ENCODE data around the gene TFE3.

TFE3 gene

GRCh38 chrX:49043987-49044281 lies 777 bp upstream of the TFE3 start:
- no peak overlapping the region for H3K4me3 ChIP-seq (ENCODE audit: low read length)
- DNase-seq (ENCODE audit: low read depth) = no peak
- TF ChIP-seq CTCF (conservative IDR thresholded peaks at IDR 0.05; ENCODE audit: low read depth, low read length) = no peak

GRCh38 chrX:49042581-49043219 lies 457 bp downstream of the TFE3 start:
- no peak for TF ChIP-seq CTCF (conservative IDR thresholded peaks at IDR 0.05; ENCODE audit: low read depth, low read length)
- no peak for DNase-seq (ENCODE audit: low read depth)
- H3K4me3 ChIP-seq (ENCODE audit: low read length) = peak overlapping the region; percentile 69

GRCh38 chrX:49041744-49042580 lies 1.2 kb downstream of the TFE3 start:
- H3K4me3 ChIP-seq (ENCODE audit: low read length) = peak overlapping the region; percentile 69
- peak; percentile 17 for DNase-seq (ENCODE audit: low read depth)
- TF ChIP-seq CTCF (conservative IDR thresholded peaks at IDR 0.05; ENCODE audit: low read depth, low read length) = no peak

- no peak for DNase-seq (ENCODE audit: low read depth)
- H3K4me3 ChIP-seq (ENCODE audit: low read length) = peak overlapping the region; percentile 21
- TF ChIP-seq CTCF (conservative IDR thresholded peaks at IDR 0.05; ENCODE audit: low read depth, low read length) = no peak
These were observed 2.7 kb downstream of the TFE3 start for GRCh38 chrX:49040376-49040955.

GRCh38 chrX:49039598-49040375 lies 3.4 kb downstream of the TFE3 start:
- peak; percentile 60 for DNase-seq (ENCODE audit: low read depth)
- peak; percentile 5 for TF ChIP-seq CTCF (conservative IDR thresholded peaks at IDR 0.05; ENCODE audit: low read depth, low read length)
- peak overlapping the region; percentile 21 for H3K4me3 ChIP-seq (ENCODE audit: low read length)

- no peak for TF ChIP-seq CTCF (conservative IDR thresholded peaks at IDR 0.05; ENCODE audit: low read depth, low read length)
- no peak for DNase-seq (ENCODE audit: low read depth)
- no peak overlapping the region for H3K4me3 ChIP-seq (ENCODE audit: low read length)
These were observed 5.2 kb downstream of the TFE3 start for GRCh38 chrX:49037883-49038475.

All from retinal pigment epithelial cell (primary cell).